ENCODE measurements around the gene CNN3. TPM values are rescaled to one million over a fixed set of nuclear protein-coding genes. Genes with fewer than 3 reads are reported as not detected.

The CNN3 gene
- total RNA-seq, 3 donors from 2014 or later, result 146 to 330 (median 195) TPM

DNA sequence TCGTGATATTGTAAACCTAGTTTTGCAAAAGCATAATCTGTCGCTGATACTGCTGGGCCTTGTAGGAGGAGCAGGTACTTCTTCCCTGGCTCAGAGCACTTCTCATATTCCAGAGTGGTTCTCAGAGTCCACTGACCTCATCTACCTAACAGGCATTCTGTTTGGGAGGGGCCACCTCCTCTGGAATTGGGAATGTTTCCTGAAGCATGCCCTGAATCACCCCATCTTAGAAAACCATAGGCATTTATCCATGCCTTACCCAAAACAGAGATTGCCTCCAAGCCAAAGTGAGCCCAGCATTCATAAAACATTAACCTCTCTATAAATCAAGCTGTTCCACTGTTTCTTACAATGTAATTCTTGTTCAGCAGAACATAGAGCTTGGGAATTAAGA, 71.6 kb downstream of the CNN3 start:
- H3K27me3 ChIP-seq, result no peaks in the 10 kb centered on the region
- no peaks in the 10 kb centered on the region for H3K36me3 ChIP-seq
- no peak for DNase-seq (ENCODE audit: low spot score in 2 of 2)
- intact Hi-C loops (cut with DNase I; ENCODE audit: low total_unique reads), result loop anchor here (10.0 kb wide), 1 partner anchor 189 kb away; no protein-coding TSS in a partner anchor
- H3K4me1 ChIP-seq, result peaks cover 0 to 7% of the 10 kb centered on the region in 2 donors
- peak overlapping the region; percentile 75 to 88 for H3K27ac ChIP-seq
- TF ChIP-seq POLR2A (IDR thresholded peaks at IDR 0.05) (no peak), POLR2AphosphoS5 (IDR thresholded peaks at IDR 0.05) (no peak)
- TF ChIP-seq, protein P1, sequence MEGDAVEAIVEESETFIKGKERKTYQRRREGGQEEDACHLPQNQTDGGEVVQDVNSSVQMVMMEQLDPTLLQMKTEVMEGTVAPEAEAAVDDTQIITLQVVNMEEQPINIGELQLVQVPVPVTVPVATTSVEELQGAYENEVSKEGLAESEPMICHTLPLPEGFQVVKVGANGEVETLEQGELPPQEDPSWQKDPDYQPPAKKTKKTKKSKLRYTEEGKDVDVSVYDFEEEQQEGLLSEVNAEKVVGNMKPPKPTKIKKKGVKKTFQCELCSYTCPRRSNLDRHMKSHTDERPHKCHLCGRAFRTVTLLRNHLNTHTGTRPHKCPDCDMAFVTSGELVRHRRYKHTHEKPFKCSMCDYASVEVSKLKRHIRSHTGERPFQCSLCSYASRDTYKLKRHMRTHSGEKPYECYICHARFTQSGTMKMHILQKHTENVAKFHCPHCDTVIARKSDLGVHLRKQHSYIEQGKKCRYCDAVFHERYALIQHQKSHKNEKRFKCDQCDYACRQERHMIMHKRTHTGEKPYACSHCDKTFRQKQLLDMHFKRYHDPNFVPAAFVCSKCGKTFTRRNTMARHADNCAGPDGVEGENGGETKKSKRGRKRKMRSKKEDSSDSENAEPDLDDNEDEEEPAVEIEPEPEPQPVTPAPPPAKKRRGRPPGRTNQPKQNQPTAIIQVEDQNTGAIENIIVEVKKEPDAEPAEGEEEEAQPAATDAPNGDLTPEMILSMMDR (IDR thresholded peaks at IDR 0.05), result no peak
- H3K9me3 ChIP-seq, result no peaks in the 10 kb centered on the region
- no peak overlapping the region for H3K4me3 ChIP-seq

DNA sequence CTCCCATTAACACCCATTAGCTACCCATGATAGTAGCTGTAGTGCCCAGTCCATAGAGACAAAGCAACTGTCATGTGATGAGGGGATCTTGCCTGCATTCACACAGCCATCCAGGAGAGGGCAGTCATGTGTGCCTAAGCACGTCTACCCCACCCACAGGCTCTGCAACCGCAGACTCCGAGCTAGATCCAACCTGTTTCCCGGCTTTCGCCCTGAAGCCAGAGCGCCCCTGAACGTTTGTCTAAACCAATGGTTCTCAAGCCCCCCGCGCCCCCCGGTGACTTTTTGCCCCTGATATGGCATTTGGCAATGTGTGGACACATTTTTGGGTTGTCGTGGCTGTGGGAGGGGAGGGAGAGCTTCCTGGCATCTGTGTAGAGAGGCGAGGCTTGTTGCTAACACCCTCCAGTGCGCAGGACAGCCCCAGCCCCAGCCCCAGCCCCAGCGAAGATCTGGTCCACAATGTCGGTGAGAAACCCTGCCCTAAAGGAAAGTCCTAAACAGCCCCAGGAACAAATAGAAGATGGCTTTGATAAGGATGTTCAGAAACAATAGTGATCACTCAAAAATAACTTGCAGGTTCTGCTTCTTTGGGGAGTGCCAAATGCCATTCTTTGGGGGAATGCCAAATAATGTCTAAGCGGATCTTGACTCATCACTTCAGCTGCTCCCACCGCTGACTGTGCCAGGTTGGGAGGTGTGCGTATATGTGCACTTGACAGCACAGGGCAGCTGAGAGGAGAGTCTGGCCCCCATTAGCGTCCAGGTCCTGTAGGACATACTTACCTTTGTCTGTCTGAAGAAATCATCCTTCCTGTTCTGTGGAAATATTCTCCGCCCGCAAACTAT, 72.2 kb downstream of the CNN3 start:
- peaks cover 0 to 7% of the 10 kb centered on the region in 2 donors for H3K4me1 ChIP-seq
- TF ChIP-seq, protein P1 (IDR thresholded peaks at IDR 0.05), result peak; percentile 96 to 99 (median 98)
- peak; percentile 76 to 89 (median 76) for TF ChIP-seq POLR2AphosphoS5 (IDR thresholded peaks at IDR 0.05)
- TF ChIP-seq POLR2A (IDR thresholded peaks at IDR 0.05), result no peak
- no peaks in the 10 kb centered on the region for H3K27me3 ChIP-seq
- intact Hi-C loops (cut with DNase I; ENCODE audit: low total_unique reads), result loop anchor here (10.0 kb wide), 1 partner anchor 190 kb away; no protein-coding TSS in a partner anchor
- H3K4me3 ChIP-seq, result peak overlapping the region; percentile 33 to 66 (median 40)
- no peaks in the 10 kb centered on the region for H3K36me3 ChIP-seq
- DNase-seq (ENCODE audit: low spot score in 2 of 2), result peak; percentile 86 to 91
- H3K27ac ChIP-seq, result peak overlapping the region; percentile 75 to 88
- no peaks in the 10 kb centered on the region for H3K9me3 ChIP-seq

- H3K27ac ChIP-seq, result no peak overlapping the region
- H3K4me1 ChIP-seq, result peaks cover 0 to 7% of the 10 kb centered on the region in 2 donors
- TF ChIP-seq POLR2AphosphoS5 (IDR thresholded peaks at IDR 0.05) (no peak), POLR2A (IDR thresholded peaks at IDR 0.05) (no peak)
- TF ChIP-seq, protein P1 (IDR thresholded peaks at IDR 0.05), result no peak
- no peaks in the 10 kb centered on the region for H3K27me3 ChIP-seq
- no peaks in the 10 kb centered on the region for H3K36me3 ChIP-seq
- DNase-seq (ENCODE audit: low spot score in 2 of 2), result no peak
- H3K9me3 ChIP-seq, result no peaks in the 10 kb centered on the region
- H3K4me3 ChIP-seq, result no peak overlapping the region
- intact Hi-C loops (cut with DNase I; ENCODE audit: low total_unique reads), result loop anchor here (10.0 kb wide), 1 partner anchor 192 kb away; no protein-coding TSS in a partner anchor
Measured at GRCh38 chr1:94852788-94853187, 74.1 kb downstream of the CNN3 start.

DNA sequence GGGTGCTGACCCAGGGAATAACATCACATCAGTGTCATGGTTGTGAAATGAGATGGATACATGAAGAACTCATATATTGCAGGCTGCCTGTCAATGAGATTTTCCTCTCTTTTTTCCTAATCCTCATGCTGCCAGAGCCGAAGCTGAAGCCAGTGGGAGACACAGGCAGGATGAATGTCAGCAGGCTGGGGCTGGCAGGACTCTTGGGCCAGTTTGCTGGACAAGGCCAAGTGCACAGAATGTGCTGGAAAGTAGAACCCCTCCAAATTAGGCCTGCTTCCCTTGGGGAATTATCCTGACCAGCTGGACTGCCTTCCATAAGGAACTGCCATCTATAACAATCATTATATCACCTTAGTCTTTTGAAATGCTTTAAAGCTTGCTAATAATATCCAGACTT, 75.3 kb downstream of the CNN3 start:
- Histone ChIP-seq H3K27me3 (no peaks in the 10 kb centered on the region), H3K27ac (no peak overlapping the region), H3K4me1 (peaks cover 0 to 7% of the 10 kb centered on the region in 2 donors), H3K36me3 (no peaks in the 10 kb centered on the region), H3K4me3 (no peak overlapping the region), H3K9me3 (no peaks in the 10 kb centered on the region)
- DNase-seq (ENCODE audit: low spot score in 2 of 2), result no peak
- intact Hi-C loops (cut with DNase I; ENCODE audit: low total_unique reads), result loop anchor here (10.0 kb wide), 1 partner anchor 193 kb away; no protein-coding TSS in a partner anchor
- no peak for TF ChIP-seq POLR2AphosphoS5 (IDR thresholded peaks at IDR 0.05)
- TF ChIP-seq POLR2A (IDR thresholded peaks at IDR 0.05), result no peak
- TF ChIP-seq, protein P1 (IDR thresholded peaks at IDR 0.05), result no peak

Other genes starting within 250 kb of the CNN3 start
- 10 to 100 TPM in 2 of 3 donors, 1 to 10 TPM in 1; 2.1 to 12.6 (median 10.5) TPM for gene SLC44A3, start 106.8 kb downstream of the CNN3 start, total RNA-seq
- gene ALG14, start 145.8 kb upstream of the CNN3 start, total RNA-seq, result 1 to 10 TPM; 1.2 to 1.6 (median 1.4) TPM
- 10 to 100 TPM in 1 of 3 donors, 1 to 10 TPM in 2; 5.9 to 22.4 (median 6.9) TPM for gene TLCD4, start 190.2 kb upstream of the CNN3 start, total RNA-seq

Data from breast epithelium (tissue), 4 donors.